Measurements from ENCODE around the gene PPARG.

- TF ChIP-seq, protein P1, sequence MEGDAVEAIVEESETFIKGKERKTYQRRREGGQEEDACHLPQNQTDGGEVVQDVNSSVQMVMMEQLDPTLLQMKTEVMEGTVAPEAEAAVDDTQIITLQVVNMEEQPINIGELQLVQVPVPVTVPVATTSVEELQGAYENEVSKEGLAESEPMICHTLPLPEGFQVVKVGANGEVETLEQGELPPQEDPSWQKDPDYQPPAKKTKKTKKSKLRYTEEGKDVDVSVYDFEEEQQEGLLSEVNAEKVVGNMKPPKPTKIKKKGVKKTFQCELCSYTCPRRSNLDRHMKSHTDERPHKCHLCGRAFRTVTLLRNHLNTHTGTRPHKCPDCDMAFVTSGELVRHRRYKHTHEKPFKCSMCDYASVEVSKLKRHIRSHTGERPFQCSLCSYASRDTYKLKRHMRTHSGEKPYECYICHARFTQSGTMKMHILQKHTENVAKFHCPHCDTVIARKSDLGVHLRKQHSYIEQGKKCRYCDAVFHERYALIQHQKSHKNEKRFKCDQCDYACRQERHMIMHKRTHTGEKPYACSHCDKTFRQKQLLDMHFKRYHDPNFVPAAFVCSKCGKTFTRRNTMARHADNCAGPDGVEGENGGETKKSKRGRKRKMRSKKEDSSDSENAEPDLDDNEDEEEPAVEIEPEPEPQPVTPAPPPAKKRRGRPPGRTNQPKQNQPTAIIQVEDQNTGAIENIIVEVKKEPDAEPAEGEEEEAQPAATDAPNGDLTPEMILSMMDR (optimal IDR thresholded peaks at IDR 0.05 in 1 of 3, IDR thresholded peaks at IDR 0.05 in 1 of 3, conservative IDR thresholded peaks at IDR 0.05 in 1 of 3; ENCODE audit: extremely low read depth in 1 of 3, insufficient read depth in 2 of 3, low read length in 3 of 3), result no peak
- TF ChIP-seq EZH2 (IDR thresholded peaks at IDR 0.05; ENCODE audit: low read length), result no peak
Observed at GRCh38 chr3:12438318-12438717, 149.4 kb downstream of the PPARG start.
